Thyroid gland (tissue), 4 donors: ENCODE measurements around the gene SPPL2C. TPM values are rescaled to one million over a fixed set of nuclear protein-coding genes. Genes with fewer than 3 reads are reported as not detected.

Experiments
- DNase-seq, 2 donors: peaks; one replicate each; pipeline ENCODE4 v3.0.0-alpha.2; 2019
- H3K27ac ChIP-seq, 3 donors: fragments of 200-600 bp; sonication (generic); 1 replicate in 2 of 3; 2 replicates in 1 of 3; pipeline ENCODE4 v1.5.1; 2016 to 2019; ENCODE audit warnings: mild to moderate bottlenecking in 1 of 3, moderate library complexity in 1 of 3
- H3K27me3 ChIP-seq: fragments of 200-600 bp; sonication (generic); one replicate; pipeline ENCODE4 v1.5.1; 2019
- H3K36me3 ChIP-seq, 2 donors: fragments of 200-600 bp; sonication (generic); one replicate each; pipeline ENCODE4 v1.5.1; 2016 to 2019
- H3K4me1 ChIP-seq, 2 donors: fragments of 200-600 bp; sonication (generic); one replicate each; pipeline ENCODE4 v1.5.1; 2017 to 2019
- H3K4me3 ChIP-seq, 3 donors: fragments of 200-600 bp; sonication (generic); replicated peaks in 1 of 3; 1 replicate in 2 of 3; 2 replicates in 1 of 3; pipeline ENCODE4 v1.5.1; 2016; ENCODE audit warnings: mild to moderate bottlenecking in 1 of 3
- H3K9me3 ChIP-seq: fragments of 200-600 bp; sonication (generic); one replicate; pipeline ENCODE4 v1.5.1; 2017
- CTCF ChIP-seq, 6 experiments: fragments of 200-600 bp in 3 of 6; fragments of 450-650 bp in 3 of 6; sonication (generic) in 3 of 6; IDR thresholded peaks; one replicate each; pipeline ENCODE4 v1.5.1; 2016 to 2019; ENCODE audit warnings: antibody characterized with exemption in 6 of 6, mild to moderate bottlenecking in 2 of 6, inconsistent platforms in 1 of 6, moderate library complexity in 1 of 6
- POLR2A ChIP-seq, 2 donors: fragments of 450-650 bp; IDR thresholded peaks; one replicate each; pipeline ENCODE4 v1.6.1; 2017; ENCODE audit warnings: antibody characterized with exemption in 2 of 2, mild to moderate bottlenecking in 2 of 2, moderate library complexity in 1 of 2
- WGBS, 2 donors: methylation state at CpG; one replicate each; pipeline ENCODE4 v1.1.5; 2017; 5-methylcytosine and 5-hydroxymethylcytosine counted together
- intact Hi-C: fragments of 100-400 bp; cut with DNase I; formaldehyde crosslinking; loops from one replicate; pipeline ENCODE4 v1.15.1; 2023
- total RNA-seq, 4 donors: library from RNA; depleted of rRNA; stranded (reverse); fragments of >200 nt; gene quantifications; one replicate each; pipeline ENCODE4 v1.2.3, GENCODE V29; 2016

SPPL2C gene
- total RNA-seq, 4 donors from 2014 or later: 0.13 TPM; not detected in 3

GRCh38 chr17:45877467-45877866 lies 32.8 kb downstream of the SPPL2C start:
- TF ChIP-seq CTCF (IDR thresholded peaks at IDR 0.05): no peak
- TF ChIP-seq POLR2A (IDR thresholded peaks at IDR 0.05): no peak
- H3K9me3 ChIP-seq: no peaks in the 10 kb centered on the region
- WGBS, 2 donors: 63 to 88% methylated on average over 1 of the region's 1 CpG
- H3K36me3 ChIP-seq: no peaks in the 10 kb centered on the region
- no peaks in the 10 kb centered on the region for H3K27me3 ChIP-seq
- no peaks in the 10 kb centered on the region for H3K4me1 ChIP-seq
- DNase-seq: no peak
- no peak overlapping the region for H3K27ac ChIP-seq
- intact Hi-C loops: no loop called here
- H3K4me3 ChIP-seq: no peak overlapping the region

GRCh38 chr17:45883063-45883462 lies 38.4 kb downstream of the SPPL2C start:
- H3K4me3 ChIP-seq: no peak overlapping the region
- no peak for TF ChIP-seq CTCF (IDR thresholded peaks at IDR 0.05)
- TF ChIP-seq POLR2A (IDR thresholded peaks at IDR 0.05): no peak
- no peak for DNase-seq
- intact Hi-C loops: no loop called here
- no peaks in the 10 kb centered on the region for H3K4me1 ChIP-seq
- H3K27me3 ChIP-seq: no peaks in the 10 kb centered on the region
- H3K36me3 ChIP-seq: no peaks in the 10 kb centered on the region
- 94 to 100% methylated on average over 1 to 2 of the region's 2 CpGs for WGBS, 2 donors
- no peaks in the 10 kb centered on the region for H3K9me3 ChIP-seq
- H3K27ac ChIP-seq: no peak overlapping the region

- H3K36me3 ChIP-seq: no peaks in the 10 kb centered on the region
- H3K27me3 ChIP-seq: no peaks in the 10 kb centered on the region
- intact Hi-C loops: no loop called here
- TF ChIP-seq CTCF (IDR thresholded peaks at IDR 0.05) (no peak), POLR2A (IDR thresholded peaks at IDR 0.05) (no peak)
- WGBS, 2 donors: 88 to 90% methylated on average over 2 of the region's 2 CpGs
- no peak overlapping the region for H3K4me3 ChIP-seq
- no peak overlapping the region for H3K27ac ChIP-seq
- no peak for DNase-seq
- no peaks in the 10 kb centered on the region for H3K9me3 ChIP-seq
- no peaks in the 10 kb centered on the region for H3K4me1 ChIP-seq
These were observed 42.2 kb downstream of the SPPL2C start for GRCh38 chr17:45886852-45887251.

- 65 to 72% methylated on average over 4 to 5 of the region's 5 CpGs for WGBS, 2 donors
- H3K9me3 ChIP-seq: no peaks in the 10 kb centered on the region
- TF ChIP-seq CTCF (IDR thresholded peaks at IDR 0.05) (no peak), POLR2A (IDR thresholded peaks at IDR 0.05) (no peak)
- no peak overlapping the region for H3K4me3 ChIP-seq
- H3K4me1 ChIP-seq: no peaks in the 10 kb centered on the region
- no peaks in the 10 kb centered on the region for H3K27me3 ChIP-seq
- intact Hi-C loops: no loop called here
- no peaks in the 10 kb centered on the region for H3K36me3 ChIP-seq
- no peak for DNase-seq
- H3K27ac ChIP-seq: no peak overlapping the region
These were observed 43.7 kb downstream of the SPPL2C start for GRCh38 chr17:45888392-45888791.

- Histone ChIP-seq H3K27ac (no peak overlapping the region), H3K9me3 (no peaks in the 10 kb centered on the region), H3K4me1 (peaks cover 1 to 4% of the 10 kb centered on the region in 2 donors), H3K36me3 (no peaks in the 10 kb centered on the region), H3K4me3 (no peak overlapping the region), H3K27me3 (no peaks in the 10 kb centered on the region)
- TF ChIP-seq POLR2A (IDR thresholded peaks at IDR 0.05): no peak
- TF ChIP-seq CTCF (IDR thresholded peaks at IDR 0.05): no peak
- DNase-seq: no peak
- WGBS, 2 donors: 29 to 34% methylated on average over 4 of the region's 4 CpGs
- intact Hi-C loops: no loop called here
These were observed 44.9 kb downstream of the SPPL2C start for GRCh38 chr17:45889579-45889978.
